HepG2 (cell line): Measurements from ENCODE around the gene ZNF225. TPM values are rescaled to one million over a fixed set of nuclear protein-coding genes. Genes with fewer than 3 reads are reported as not detected.

ENCODE experiments used
- ATAC-seq: fragments of 200-7000 bp; cut with Tn5 transposase; 3 replicates; pipeline ENCODE4 v1.9.1; 2020; ENCODE audit warnings: mild to moderate bottlenecking, moderate library complexity
- BruUV-seq: library from RNA; stranded (reverse); fragments of 400-500 nt; replicated peaks from 2 replicates; lab custom pipeline; 2021; lab: Mats Ljungman, UMichigan
- CTCF ChIA-PET: fragments of 300-600 bp; formaldehyde crosslinking; extraction: SDS; loops from one replicate; lab custom pipeline; 2021; ENCODE audit warnings: low total read pairs, inconsistent platforms, low intra/inter-chr PET ratio; lab: Yijun Ruan, JAX
- POLR2A ChIA-PET: fragments of 350-600 bp; sonication (Branson Sonifier 250); formaldehyde crosslinking; loops from one replicate; lab custom pipeline; 2020; ENCODE audit warnings: antibody characterized with exemption, inconsistent platforms; lab: Yijun Ruan, JAX
- DNase-seq: peaks from one replicate; pipeline ENCODE4 v3.0.0-alpha.2; 2015; ENCODE audit warnings: low spot score
- FAIRE-seq: peaks from 3 replicates; lab custom pipeline; 2011; peaks lifted over from hg19 to GRCh38; lab: Jason Lieb, UNC
- H2AFZ ChIP-seq: one replicate; pipeline ENCODE4 v1.6.1; 2011; ENCODE audit warnings: low read length, inconsistent platforms
- H3K27ac ChIP-seq: fragments of 300-600 bp; 3 replicates; pipeline ENCODE4 v1.8.0; 2011; ENCODE audit warnings: mixed run types, mild to moderate bottlenecking, mixed read lengths, low read length, inconsistent platforms; ENCODE audit not compliant: insufficient read depth; ENCODE audit errors: extremely low read length
- H3K27me3 ChIP-seq, 2 experiments: fragments of 200-600 bp in 1 of 2; 2 replicates in 1 of 2; 3 replicates in 1 of 2; pipeline versions ENCODE4 v1.6.0 to v1.8.0; 2011; ENCODE audit warnings: low read length in 2 of 2, mild to moderate bottlenecking in 2 of 2, moderate library complexity in 2 of 2, inconsistent platforms in 1 of 2; ENCODE audit not compliant: insufficient read depth in 2 of 2, control insufficient read depth in 1 of 2
- H3K36me3 ChIP-seq, 2 experiments: fragments of 200-600 bp in 1 of 2; replicated peaks in 1 of 2; 2 replicates in 1 of 2; 3 replicates in 1 of 2; pipeline versions ENCODE4 v1.5.1 to v1.8.0; 2011; ENCODE audit warnings: low read length in 2 of 2, inconsistent platforms in 1 of 2; ENCODE audit not compliant: insufficient read depth in 2 of 2, control insufficient read depth in 1 of 2
- H3K4me1 ChIP-seq: 2 replicates; pipeline ENCODE4 v1.5.1; 2012; ENCODE audit warnings: low read length, inconsistent platforms; ENCODE audit not compliant: insufficient read depth
- H3K4me2 ChIP-seq: 2 replicates; pipeline ENCODE4 v1.6.0; 2011; ENCODE audit warnings: low read depth, low read length, inconsistent platforms
- H3K4me3 ChIP-seq, 3 experiments: fragments of 200-600 bp in 1 of 3; sonication (generic), shearing (Covaris generic) in 1 of 3; replicated peaks in 1 of 3; 2 replicates each; pipeline ENCODE4 v1.5.1; 2011 to 2016; ENCODE audit warnings: low read length in 3 of 3, inconsistent platforms in 2 of 3, low read depth in 2 of 3, mild to moderate bottlenecking in 2 of 3, control low read depth in 1 of 3, mixed read lengths in 1 of 3; ENCODE audit not compliant: insufficient read depth in 1 of 3
- H3K79me2 ChIP-seq: one replicate; pipeline ENCODE4 v1.6.1; 2011; ENCODE audit warnings: low read length, inconsistent platforms; ENCODE audit not compliant: insufficient read depth
- H3K9ac ChIP-seq: 2 replicates; pipeline ENCODE4 v1.6.0; 2011; ENCODE audit warnings: mild to moderate bottlenecking, low read depth, low read length, inconsistent platforms; ENCODE audit not compliant: insufficient read depth
- H3K9me3 ChIP-seq: 2 replicates; pipeline ENCODE4 v1.5.1; 2012; ENCODE audit warnings: mild to moderate bottlenecking, low read length
- H4K20me1 ChIP-seq: 2 replicates; pipeline ENCODE4 v1.6.0; 2011; ENCODE audit warnings: inconsistent platforms, mild to moderate bottlenecking, low read length, moderate library complexity; ENCODE audit not compliant: insufficient read depth
- KIAA2018 ChIP-seq: sonication (generic); formaldehyde crosslinking; IDR thresholded peaks from 2 replicates; pipeline ENCODE4 v1.5.0; 2020; ENCODE audit warnings: mild to moderate bottlenecking, missing genetic modification reagents, borderline replicate concordance
- ZNF644 ChIP-seq: IDR thresholded peaks from 2 replicates; pipeline ENCODE4 v1.6.1; 2016; ENCODE audit warnings: low read depth
- ZNF879 ChIP-seq: sonication (generic); formaldehyde crosslinking; IDR thresholded peaks from 2 replicates; pipeline ENCODE4 v1.8.1; 2023; ENCODE audit warnings: missing genetic modification reagents
- WGBS: methylation state at CpG from one replicate; pipeline ENCODE4 v1.1.6; 2017; ENCODE audit warnings: low lambda C conversion rate; 5-methylcytosine and 5-hydroxymethylcytosine counted together
- in situ Hi-C: cut with HindIII; loops from 2 replicates; pipeline ENCODE4 v1.10.0; 2017; ENCODE audit warnings: low pct_unique_long_range_greater_than_20kb; ENCODE audit not compliant: extremely low pct_ligation_motif_present
- intact Hi-C: fragments of 100-400 bp; cut with micrococcal nuclease; formaldehyde crosslinking; loops from one replicate; pipeline ENCODE4 v1.10.0; 2022; ENCODE audit not compliant: unreplicated experiment
- polyA plus RNA-seq, 8 experiments: library from polyadenylated mRNA; depleted of rRNA in 3 of 8; stranded (reverse) in 7 of 8; unstranded in 1 of 8; fragments of >200 nt; fragmentation: Illumina TruSeq in 4 of 8; extraction: Trizol in 4 of 8; gene quantifications; 2 replicates each; pipeline versions ENCODE4 v1.2.1 to v1.2.3, GENCODE V29; 2011 to 2016; ENCODE audit warnings: low read depth in 4 of 8, missing spikeins in 1 of 8, mixed read lengths in 1 of 8; ENCODE audit not compliant: insufficient read depth in 1 of 8
- total RNA-seq, 5 experiments: library from RNA; depleted of rRNA; stranded (reverse); fragments of >200 nt; fragmentation: Illumina TruSeq; extraction: Trizol; gene quantifications; 2 replicates each; pipeline ENCODE4 v1.2.3, GENCODE V29; 2016; ENCODE audit warnings: low read depth in 1 of 5
- TF ChIP-seq, protein P1 (sequence below), 2 experiments: fragments of 450-650 bp in 1 of 2; sonication (generic) in 1 of 2; formaldehyde crosslinking in 1 of 2; IDR thresholded peaks; 2 replicates each; pipeline versions ENCODE4 v1.6.1 to v1.8.0; 2016 to 2022; ENCODE audit warnings: antibody characterized with exemption in 1 of 2, mild to moderate bottlenecking in 1 of 2, missing genetic modification reagents in 1 of 2

ZNF225 gene
- total and polyA plus RNA-seq, 2 of the 13 experiments (the other 11 are each of a cell fraction or from before 2014, with no cell fraction given): 0.87 to 3.3 TPM

DNA sequence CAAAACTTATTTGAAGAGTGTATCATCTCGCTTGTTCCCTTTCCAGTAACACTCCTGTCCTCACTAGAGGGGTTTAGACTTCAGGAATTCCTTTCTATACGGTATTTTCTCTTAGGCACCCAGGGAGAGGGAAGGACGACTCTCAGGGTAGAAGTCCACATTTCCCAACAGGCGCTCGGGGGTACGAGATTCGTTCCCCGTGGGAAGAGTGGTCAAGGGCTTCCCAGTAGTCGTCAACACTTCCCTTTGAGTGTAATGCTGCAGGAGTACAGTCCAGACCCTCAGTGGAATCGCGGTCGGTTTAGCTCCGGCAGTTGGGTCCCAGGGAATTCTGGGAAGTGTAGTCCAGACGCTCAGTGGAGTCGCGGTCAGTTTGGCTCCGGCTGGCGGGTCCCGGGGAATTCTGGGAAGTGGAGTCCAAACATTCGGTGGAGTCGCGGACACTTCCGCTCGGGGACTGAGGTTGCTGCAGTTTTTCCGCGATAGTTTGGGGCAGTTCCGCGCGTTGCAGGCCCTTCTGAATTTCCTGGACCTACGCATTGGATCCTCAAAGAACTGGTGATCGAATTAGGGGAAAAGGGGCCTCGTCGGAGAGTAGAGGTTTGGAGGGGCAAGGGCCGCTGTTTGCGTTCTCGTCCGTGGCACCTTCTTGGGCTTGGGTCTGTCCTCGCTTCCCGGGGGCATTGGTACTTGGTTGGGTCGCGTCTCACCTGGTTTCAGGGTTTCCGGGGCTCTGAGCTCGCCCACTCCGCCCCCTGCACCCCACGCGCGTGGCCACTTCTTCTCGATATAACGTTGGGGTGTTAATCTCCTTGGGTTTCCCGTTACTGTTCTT, 19.1 kb upstream of the ZNF225 start, which contains the start of gene ZNF224:
TSS of gene ZNF224 (plus strand) at position 431 of the 835 bp plus-strand sequence. CDS start 3,513 bp downstream, outside the sequence.
- intact Hi-C loops: loop anchor here (1.0 to 10.0 kb wide), 3 partner anchors 22 to 109 kb away; partner anchors contain the start of genes ZNF155, ZNF226 and ZNF284
- H4K20me1 ChIP-seq: no peaks in the 10 kb centered on the region
- ATAC-seq (peak; percentile 99), FAIRE-seq (peak; percentile 82), DNase-seq (peak; percentile 88)
- H3K4me1 ChIP-seq: peaks cover 6% of the 10 kb centered on the region
- peak within 1 kb of the TSS; percentile 82 for H3K9ac ChIP-seq
- POLR2A ChIA-PET: interaction anchor here (0.6 to 2.5 kb wide), 8 partner anchors 14 to 119 kb away, joined by 3 to 18 read pairs (median 5); partner anchors contain the start of genes ZNF223, ZNF225, ZNF226 and ZNF227
- CTCF ChIA-PET: no interaction called here
- peak within 1 kb of the TSS; percentile 99 for H2AFZ ChIP-seq
- WGBS: under 1% methylated on average over 26 of the region's 50 CpGs
- peak within 1 kb of the TSS; percentile 65 for H3K27ac ChIP-seq
- H3K27me3 ChIP-seq: no peaks in the 10 kb centered on the region; a peak in 1 of 5 replicates
- H3K4me3 ChIP-seq: peak within 1 kb of the TSS; percentile 87 to 95 (median 87)
- H3K9me3 ChIP-seq: no peaks in the 10 kb centered on the region
- in situ Hi-C loops: no loop called here
- peak within 1 kb of the TSS; percentile 94 for H3K4me2 ChIP-seq
- BruUV-seq: no TSS peak
- peaks cover 2 to 9% of the 10 kb centered on the region in 2 experiments; a peak in 2 of 5 replicates for H3K36me3 ChIP-seq
- H3K79me2 ChIP-seq: peaks cover 9% of the 10 kb centered on the region
- TF ChIP-seq, protein P1, sequence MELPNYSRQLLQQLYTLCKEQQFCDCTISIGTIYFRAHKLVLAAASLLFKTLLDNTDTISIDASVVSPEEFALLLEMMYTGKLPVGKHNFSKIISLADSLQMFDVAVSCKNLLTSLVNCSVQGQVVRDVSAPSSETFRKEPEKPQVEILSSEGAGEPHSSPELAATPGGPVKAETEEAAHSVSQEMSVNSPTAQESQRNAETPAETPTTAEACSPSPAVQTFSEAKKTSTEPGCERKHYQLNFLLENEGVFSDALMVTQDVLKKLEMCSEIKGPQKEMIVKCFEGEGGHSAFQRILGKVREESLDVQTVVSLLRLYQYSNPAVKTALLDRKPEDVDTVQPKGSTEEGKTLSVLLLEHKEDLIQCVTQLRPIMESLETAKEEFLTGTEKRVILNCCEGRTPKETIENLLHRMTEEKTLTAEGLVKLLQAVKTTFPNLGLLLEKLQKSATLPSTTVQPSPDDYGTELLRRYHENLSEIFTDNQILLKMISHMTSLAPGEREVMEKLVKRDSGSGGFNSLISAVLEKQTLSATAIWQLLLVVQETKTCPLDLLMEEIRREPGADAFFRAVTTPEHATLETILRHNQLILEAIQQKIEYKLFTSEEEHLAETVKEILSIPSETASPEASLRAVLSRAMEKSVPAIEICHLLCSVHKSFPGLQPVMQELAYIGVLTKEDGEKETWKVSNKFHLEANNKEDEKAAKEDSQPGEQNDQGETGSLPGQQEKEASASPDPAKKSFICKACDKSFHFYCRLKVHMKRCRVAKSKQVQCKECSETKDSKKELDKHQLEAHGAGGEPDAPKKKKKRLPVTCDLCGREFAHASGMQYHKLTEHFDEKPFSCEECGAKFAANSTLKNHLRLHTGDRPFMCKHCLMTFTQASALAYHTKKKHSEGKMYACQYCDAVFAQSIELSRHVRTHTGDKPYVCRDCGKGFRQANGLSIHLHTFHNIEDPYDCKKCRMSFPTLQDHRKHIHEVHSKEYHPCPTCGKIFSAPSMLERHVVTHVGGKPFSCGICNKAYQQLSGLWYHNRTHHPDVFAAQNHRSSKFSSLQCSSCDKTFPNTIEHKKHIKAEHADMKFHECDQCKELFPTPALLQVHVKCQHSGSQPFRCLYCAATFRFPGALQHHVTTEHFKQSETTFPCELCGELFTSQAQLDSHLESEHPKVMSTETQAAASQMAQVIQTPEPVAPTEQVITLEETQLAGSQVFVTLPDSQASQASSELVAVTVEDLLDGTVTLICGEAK (IDR thresholded peaks at IDR 0.05): no peak
- TF ChIP-seq, protein P1 (CRISPR knock-in tag; IDR thresholded peaks at IDR 0.05): no peak; the same call in 1 of the 2 replicates
- no peak for TF ChIP-seq KIAA2018 (CRISPR knock-in tag)
- no peak for TF ChIP-seq ZNF644
- no peak for TF ChIP-seq ZNF879 (CRISPR knock-in tag)
